ENCODE measurements around the gene CCDC3.
"Not testable (repeated sequence)": the region's sequence is repeated elsewhere in the genome, so short reads cannot be mapped to it uniquely, and the experiment has no call there.

CCDC3 gene

DNA sequence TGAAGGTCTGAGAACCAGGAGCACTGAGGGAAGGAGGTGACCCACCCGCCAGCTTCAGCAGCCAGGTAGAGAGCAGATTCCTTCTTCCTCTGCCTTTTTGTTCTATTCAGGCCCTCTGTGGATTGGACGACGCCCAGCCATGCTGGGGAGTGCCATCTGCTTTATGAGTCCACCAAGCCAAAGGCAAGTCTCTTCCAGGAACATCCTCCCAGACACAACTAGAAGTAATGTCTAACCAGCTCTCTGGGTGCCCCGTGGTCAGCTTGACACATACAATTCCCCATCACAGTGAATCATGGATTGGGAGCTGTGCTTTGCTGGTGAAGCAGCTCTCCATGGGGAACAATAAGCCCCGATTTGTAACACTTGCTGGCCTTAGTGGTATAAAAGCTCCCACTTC lies 125.2 kb downstream of the CCDC3 start:
- no peak for DNase-seq

DNA sequence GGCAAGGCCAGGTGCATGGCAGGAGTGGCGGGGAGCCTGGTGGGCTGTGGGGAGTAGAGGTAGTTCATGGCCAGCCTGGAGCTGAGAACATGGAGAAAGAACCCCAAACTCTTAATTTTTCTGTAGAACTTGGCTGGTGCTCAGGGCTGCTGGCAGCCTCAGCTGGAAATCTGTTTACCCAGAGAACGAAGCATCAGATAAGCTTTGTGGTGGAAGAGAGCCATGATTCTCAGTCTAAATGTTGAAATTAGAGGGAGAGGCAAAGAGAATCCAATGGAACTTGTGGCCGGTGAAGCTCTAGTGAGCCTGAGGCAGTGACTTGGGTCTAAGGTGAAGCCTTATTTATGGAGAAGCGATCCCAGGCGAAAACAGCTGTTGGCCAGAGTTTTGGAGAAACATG lies 126.4 kb downstream of the CCDC3 start:
- DNase-seq, result no peak

DNA sequence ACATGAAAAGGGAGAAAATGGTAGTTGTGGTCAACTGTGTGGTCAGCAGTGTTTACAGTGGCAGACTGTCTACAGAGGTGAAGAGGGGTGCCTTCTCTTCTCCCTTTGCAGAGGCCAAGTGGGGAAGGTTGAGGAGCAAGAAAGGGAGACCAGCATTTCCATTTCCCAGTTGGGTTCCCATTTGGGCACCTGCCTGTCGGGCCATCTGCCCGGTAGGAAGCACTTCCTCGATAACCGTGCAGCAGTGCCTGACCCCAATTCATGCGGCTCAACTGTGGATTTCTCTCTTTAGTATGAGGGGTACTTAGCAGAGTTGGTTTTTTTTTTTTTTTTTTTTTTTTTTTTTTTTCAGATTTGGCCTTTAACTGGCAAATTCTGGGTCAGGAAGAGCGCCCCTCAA lies 127.0 kb downstream of the CCDC3 start:
- no peak for DNase-seq

GRCh38 chr10:12873172-12873571 lies 128.3 kb downstream of the CCDC3 start:
- no peak for DNase-seq

DNA sequence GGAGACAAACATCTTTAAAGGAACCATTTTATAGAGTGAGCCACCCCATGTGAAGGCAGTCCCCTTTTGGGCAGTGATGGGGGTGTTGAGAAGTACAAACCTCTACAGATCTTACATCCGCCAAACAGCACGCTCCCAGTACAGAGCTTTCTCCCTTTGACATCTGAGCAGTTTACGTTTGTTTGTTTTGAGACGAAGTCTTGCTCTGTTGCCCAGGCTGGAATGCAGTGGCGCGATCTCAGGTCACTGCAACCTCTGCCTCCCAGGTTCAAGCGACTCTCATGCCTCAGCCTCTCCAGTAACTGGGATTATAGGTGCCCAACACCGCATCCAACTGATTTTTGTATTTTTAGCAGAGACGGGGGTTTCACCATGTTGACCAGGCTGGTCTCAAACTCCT lies 128.9 kb downstream of the CCDC3 start:
- DNase-seq, result no peak

- no peak for DNase-seq
These were observed 132.1 kb downstream of the CCDC3 start for GRCh38 chr10:12869427-12869826.

DNA sequence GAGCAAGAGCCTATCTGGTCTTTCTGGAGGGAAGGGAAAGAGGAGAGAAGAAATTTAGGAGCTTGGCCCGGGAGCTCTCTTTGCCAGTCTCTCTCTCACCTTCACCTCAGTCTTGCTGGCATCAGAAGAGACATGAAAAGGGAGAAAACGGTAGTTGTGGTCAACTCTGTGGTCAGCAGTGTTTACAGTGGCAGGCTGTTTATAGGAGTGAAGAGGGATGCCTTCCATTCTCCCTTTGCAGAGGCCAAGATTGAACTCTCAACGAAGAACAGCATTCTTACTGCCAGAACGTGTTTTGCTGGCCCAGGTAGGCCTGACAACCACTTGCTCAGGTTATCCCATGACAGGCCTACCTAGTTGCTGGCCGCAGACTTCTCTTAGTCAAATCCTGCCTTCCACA lies 133.3 kb downstream of the CCDC3 start:
- DNase-seq, result no peak

DNA sequence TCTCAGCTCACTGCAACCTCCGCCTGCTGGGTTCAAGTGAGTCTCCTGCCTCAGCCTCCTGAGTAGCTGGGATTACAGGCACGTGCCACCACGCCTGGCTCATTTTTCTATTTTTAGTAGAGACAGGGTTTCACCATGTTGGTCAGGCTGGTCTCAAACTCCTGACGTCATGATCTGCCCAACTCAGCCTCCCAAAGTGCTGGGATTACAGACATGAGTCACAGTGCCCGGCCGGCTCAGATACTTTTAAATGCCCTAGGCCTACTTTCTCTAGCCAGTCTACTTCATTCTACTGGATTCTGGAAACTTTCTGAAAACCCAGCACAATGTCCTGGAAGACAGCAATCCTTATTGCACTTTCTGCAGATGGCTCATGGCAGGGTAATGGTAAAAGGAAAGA lies 136.0 kb downstream of the CCDC3 start:
- DNase-seq, result not testable (repeated sequence)

GRCh38 chr10:12862459-12862858 lies 139.1 kb downstream of the CCDC3 start:
- DNase-seq, result no peak

- no peak for DNase-seq
These were observed 146.5 kb downstream of the CCDC3 start for GRCh38 chr10:12854988-12855387.

GRCh38 chr10:12852687-12853086 lies 148.8 kb downstream of the CCDC3 start:
- no peak for DNase-seq

DNA sequence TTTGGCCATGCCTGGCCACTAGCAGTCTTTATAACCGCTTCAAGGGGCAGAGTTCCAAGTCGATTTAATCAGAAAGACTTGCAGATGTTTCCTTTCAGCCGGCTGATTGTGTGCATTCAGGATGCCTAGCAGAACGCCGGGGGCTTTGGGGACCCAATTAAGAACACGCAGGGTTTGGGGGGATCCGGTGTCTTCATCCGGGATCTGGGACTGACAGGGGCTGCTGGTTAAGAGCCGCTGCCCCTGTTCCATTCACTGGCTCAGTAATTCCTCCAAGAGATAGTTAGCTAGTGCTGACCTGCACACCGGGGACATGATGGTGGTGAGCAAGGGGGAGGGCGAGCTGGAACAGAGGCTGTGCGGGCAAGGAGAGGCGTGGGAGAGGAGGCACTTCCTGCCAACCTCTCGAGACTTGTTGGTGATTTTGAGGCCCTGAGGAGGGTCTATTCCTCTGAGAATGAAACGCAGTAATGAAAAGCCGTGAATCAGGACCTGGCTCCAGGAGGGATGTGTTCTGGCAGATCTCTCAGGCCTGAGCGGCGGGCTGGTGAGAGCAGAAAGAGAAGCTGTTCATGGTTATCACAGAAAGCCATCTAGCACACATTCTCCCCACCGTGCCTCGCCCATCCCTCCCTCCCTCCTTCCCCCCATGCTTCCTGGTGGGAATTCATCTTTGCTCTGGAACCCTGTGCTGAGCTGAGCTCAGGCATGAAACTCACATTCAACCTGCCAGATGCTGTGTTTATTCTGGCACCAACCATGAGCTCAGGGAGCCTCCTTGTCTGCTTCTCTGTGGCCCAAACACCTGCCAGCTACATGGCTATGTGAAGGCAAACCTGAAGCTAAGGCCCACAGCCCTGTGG lies 152.0 kb downstream of the CCDC3 start:
- no peak for DNase-seq

- DNase-seq, result no peak
These were observed 152.9 kb downstream of the CCDC3 start for GRCh38 chr10:12848439-12849173.

GRCh38 chr10:12847361-12847975 lies 154.0 kb downstream of the CCDC3 start:
- DNase-seq, result no peak

DNA sequence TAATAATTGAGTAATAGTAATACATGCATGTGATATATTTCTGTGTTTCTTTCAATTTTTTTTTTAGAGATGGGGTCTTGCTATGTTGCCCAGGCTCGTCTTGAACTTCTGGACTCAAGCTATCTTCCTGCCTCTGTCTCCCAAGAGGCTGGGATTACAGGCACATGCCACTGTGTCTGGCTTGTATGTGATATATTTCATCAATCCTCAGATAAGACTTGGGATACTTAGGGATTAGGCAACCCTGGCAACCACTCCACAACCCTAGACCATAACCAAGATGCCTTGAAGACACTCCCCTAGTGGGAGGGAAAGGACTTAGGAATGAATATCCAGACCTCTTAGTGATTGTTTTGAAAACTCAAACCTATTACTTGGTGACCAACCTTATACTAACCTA lies 154.8 kb downstream of the CCDC3 start:
- no peak for DNase-seq
